WTC11 (cell line): Measurements from ENCODE around the gene SLC38A4. TPM values are rescaled to one million over a fixed set of nuclear protein-coding genes. Genes with fewer than 3 reads are reported as not detected.
A peak's percentile ranks its signal among the peaks of the same experiment; 100 is the strongest.

Experiments
- ATAC-seq: fragments of 200-7000 bp; cut with Tn5 transposase; 2 replicates; pipeline ENCODE4 v1.10.0; 2021; ENCODE audit warnings: mild to moderate bottlenecking, moderate library complexity
- CTCF ChIA-PET: fragments of 300-600 bp; sonication (Branson Sonifier 250); formaldehyde crosslinking; loops from one replicate; lab custom pipeline; 2021; ENCODE audit warnings: antibody characterized with exemption; lab: Charles Lee
- POLR2A ChIA-PET: fragments of 350-600 bp; sonication (Branson Sonifier 250); formaldehyde crosslinking; loops from one replicate; lab custom pipeline; 2021; ENCODE audit warnings: antibody characterized with exemption; lab: Charles Lee
- DNase-seq: peaks from one replicate; pipeline ENCODE4 v3.0.0; 2021; ENCODE audit warnings: low spot score
- H3K27ac Mint-ChIP-seq: 2 replicates; pipeline ENCODE4 v1.8.0; 2021; ENCODE audit warnings: mixed read lengths
- H3K27me3 Mint-ChIP-seq: 2 replicates; pipeline ENCODE4 v1.8.0; 2021; ENCODE audit warnings: low read depth, mild to moderate bottlenecking, moderate library complexity, mixed read lengths
- H3K36me3 Mint-ChIP-seq: 2 replicates; pipeline ENCODE4 v1.8.0; 2021; ENCODE audit warnings: mixed read lengths
- H3K4me1 Mint-ChIP-seq: 2 replicates; pipeline ENCODE4 v1.8.0; 2022; ENCODE audit warnings: mixed read lengths
- H3K4me3 Mint-ChIP-seq: 2 replicates; pipeline ENCODE4 v1.8.0; 2021; ENCODE audit warnings: mild to moderate bottlenecking, moderate library complexity, mixed read lengths
- H3K9me3 Mint-ChIP-seq: 2 replicates; pipeline ENCODE4 v1.8.0; 2021; ENCODE audit warnings: mixed read lengths
- GRHL2 ChIP-seq: fragments of 250-450 bp; sonication (Bioruptor Pico); IDR thresholded peaks from 2 replicates; pipeline ENCODE4 v1.8.0; 2022; ENCODE audit warnings: mild to moderate bottlenecking, moderate library complexity; ENCODE audit not compliant: insufficient replicate concordance, severe bottlenecking
- IRF2 ChIP-seq: sonication (generic); formaldehyde crosslinking; IDR thresholded peaks from 2 replicates; pipeline ENCODE4 v1.8.0; 2022; ENCODE audit warnings: low read depth, missing genetic modification reagents, borderline replicate concordance
- JAZF1 ChIP-seq: fragments of 250-450 bp; sonication (Bioruptor Pico); IDR thresholded peaks from 2 replicates; pipeline ENCODE4 v1.9.0; 2021; ENCODE audit warnings: moderate library complexity, mild to moderate bottlenecking, inconsistent platforms
- RORB ChIP-seq: fragments of 250-450 bp; sonication (Bioruptor Pico); IDR thresholded peaks from 2 replicates; pipeline ENCODE4 v1.9.0; 2021; ENCODE audit warnings: mild to moderate bottlenecking
- SMAD3 ChIP-seq: sonication (generic); formaldehyde crosslinking; IDR thresholded peaks from 2 replicates; pipeline ENCODE4 v1.8.0; 2022; ENCODE audit warnings: missing genetic modification reagents, mild to moderate bottlenecking, borderline replicate concordance
- SP1 ChIP-seq: sonication (generic); formaldehyde crosslinking; conservative IDR thresholded peaks from 2 replicates; pipeline ENCODE4 v1.8.1; 2022; ENCODE audit warnings: missing genetic modification reagents
- TCF7 ChIP-seq: sonication (generic); formaldehyde crosslinking; IDR thresholded peaks from 2 replicates; pipeline ENCODE4 v1.8.0; 2022; ENCODE audit warnings: mild to moderate bottlenecking, low read depth, missing genetic modification reagents, moderate library complexity
- TEAD1 ChIP-seq: sonication (generic); formaldehyde crosslinking; IDR thresholded peaks from 2 replicates; pipeline ENCODE4 v1.8.0; 2022; ENCODE audit warnings: mild to moderate bottlenecking, missing genetic modification reagents
- ZNF232 ChIP-seq: sonication (generic); formaldehyde crosslinking; IDR thresholded peaks from 2 replicates; pipeline ENCODE4 v1.8.0; 2022; ENCODE audit warnings: mild to moderate bottlenecking, missing genetic modification reagents
- ZNF423 ChIP-seq: fragments of 250-450 bp; sonication (Bioruptor Pico); IDR thresholded peaks from 2 replicates; pipeline ENCODE4 v2.1.2; 2022; ENCODE audit warnings: mild to moderate bottlenecking, moderate library complexity
- total RNA-seq: library from RNA; stranded (reverse); gene quantifications from 3 replicates; pipeline ENCODE4 v1.2.3, GENCODE V29; 2021
- TF ChIP-seq, protein P1 (sequence below): fragments of 250-450 bp; sonication (Bioruptor Pico); IDR thresholded peaks from 2 replicates; pipeline ENCODE4 v1.8.0; 2021; ENCODE audit warnings: mild to moderate bottlenecking
- TF ChIP-seq, protein P2 (sequence below): sonication (generic); formaldehyde crosslinking; IDR thresholded peaks from 2 replicates; pipeline ENCODE4 v1.8.0; 2023; ENCODE audit warnings: mild to moderate bottlenecking, missing genetic modification reagents
- TF ChIP-seq, protein P3 (sequence below): sonication (generic); formaldehyde crosslinking; IDR thresholded peaks from 2 replicates; pipeline ENCODE4 v1.8.1; 2023; ENCODE audit warnings: mild to moderate bottlenecking, missing genetic modification reagents, moderate library complexity
- TF ChIP-seq, protein P4 (sequence below): sonication (generic); formaldehyde crosslinking; IDR thresholded peaks from 2 replicates; pipeline ENCODE4 v1.8.0; 2022; ENCODE audit warnings: mild to moderate bottlenecking, missing genetic modification reagents
- TF ChIP-seq, protein P5 (sequence below): sonication (generic); formaldehyde crosslinking; IDR thresholded peaks from 2 replicates; pipeline ENCODE4 v1.8.1; 2022; ENCODE audit warnings: missing genetic modification reagents, borderline replicate concordance
- TF ChIP-seq, protein P6 (sequence below): fragments of 200-600 bp; IDR thresholded peaks from 2 replicates; pipeline ENCODE4 v1.8.0; 2022; ENCODE audit warnings: antibody characterized with exemption
- TF ChIP-seq, protein P7 (sequence below): fragments of 250-450 bp; sonication (Bioruptor Pico); IDR thresholded peaks from 2 replicates; pipeline ENCODE4 v1.9.0; 2021; ENCODE audit warnings: mild to moderate bottlenecking, borderline replicate concordance

Gene SLC38A4
- total RNA-seq, 1 experiment from 2014 or later, result 6.1 TPM

DNA sequence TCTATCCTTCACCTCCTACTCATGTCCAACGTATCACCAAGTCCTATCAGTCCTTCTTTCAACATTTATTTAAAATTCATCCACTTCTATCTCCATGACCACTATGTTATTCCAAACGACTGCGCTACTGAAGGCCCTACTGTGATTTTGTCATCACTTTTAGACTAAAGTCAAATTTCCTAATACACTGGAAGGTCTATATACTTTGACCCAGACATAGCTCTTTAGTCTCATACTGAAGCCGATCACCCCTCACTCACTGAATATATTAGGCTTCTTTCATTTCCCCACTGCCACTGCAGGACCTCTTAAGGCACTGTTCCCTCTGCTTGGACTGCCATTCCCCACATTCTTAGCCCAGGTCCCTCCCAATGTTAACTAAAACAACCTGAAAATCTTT is 25.6 kb downstream of the SLC38A4 start:
- Mint-ChIP-seq H3K4me1 (no peaks in the 10 kb centered on the region), H3K27ac (no peak overlapping the region), H3K36me3 (no peaks in the 10 kb centered on the region), H3K4me3 (no peak overlapping the region), H3K27me3 (no peaks in the 10 kb centered on the region), H3K9me3 (peaks cover 15% of the 10 kb centered on the region; the same call in 1 of the 2 replicates)
- DNase-seq (no peak), ATAC-seq (0 out of 2 replicates have a peak, but pooled peaks have one; percentile 26)
- ChIA-PET POLR2A (no interaction called here), CTCF (no interaction called here)
- TF ChIP-seq, protein P1, sequence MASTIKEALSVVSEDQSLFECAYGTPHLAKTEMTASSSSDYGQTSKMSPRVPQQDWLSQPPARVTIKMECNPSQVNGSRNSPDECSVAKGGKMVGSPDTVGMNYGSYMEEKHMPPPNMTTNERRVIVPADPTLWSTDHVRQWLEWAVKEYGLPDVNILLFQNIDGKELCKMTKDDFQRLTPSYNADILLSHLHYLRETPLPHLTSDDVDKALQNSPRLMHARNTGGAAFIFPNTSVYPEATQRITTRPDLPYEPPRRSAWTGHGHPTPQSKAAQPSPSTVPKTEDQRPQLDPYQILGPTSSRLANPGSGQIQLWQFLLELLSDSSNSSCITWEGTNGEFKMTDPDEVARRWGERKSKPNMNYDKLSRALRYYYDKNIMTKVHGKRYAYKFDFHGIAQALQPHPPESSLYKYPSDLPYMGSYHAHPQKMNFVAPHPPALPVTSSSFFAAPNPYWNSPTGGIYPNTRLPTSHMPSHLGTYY (CRISPR knock-in tag), result no peak
- TF ChIP-seq, protein P2, sequence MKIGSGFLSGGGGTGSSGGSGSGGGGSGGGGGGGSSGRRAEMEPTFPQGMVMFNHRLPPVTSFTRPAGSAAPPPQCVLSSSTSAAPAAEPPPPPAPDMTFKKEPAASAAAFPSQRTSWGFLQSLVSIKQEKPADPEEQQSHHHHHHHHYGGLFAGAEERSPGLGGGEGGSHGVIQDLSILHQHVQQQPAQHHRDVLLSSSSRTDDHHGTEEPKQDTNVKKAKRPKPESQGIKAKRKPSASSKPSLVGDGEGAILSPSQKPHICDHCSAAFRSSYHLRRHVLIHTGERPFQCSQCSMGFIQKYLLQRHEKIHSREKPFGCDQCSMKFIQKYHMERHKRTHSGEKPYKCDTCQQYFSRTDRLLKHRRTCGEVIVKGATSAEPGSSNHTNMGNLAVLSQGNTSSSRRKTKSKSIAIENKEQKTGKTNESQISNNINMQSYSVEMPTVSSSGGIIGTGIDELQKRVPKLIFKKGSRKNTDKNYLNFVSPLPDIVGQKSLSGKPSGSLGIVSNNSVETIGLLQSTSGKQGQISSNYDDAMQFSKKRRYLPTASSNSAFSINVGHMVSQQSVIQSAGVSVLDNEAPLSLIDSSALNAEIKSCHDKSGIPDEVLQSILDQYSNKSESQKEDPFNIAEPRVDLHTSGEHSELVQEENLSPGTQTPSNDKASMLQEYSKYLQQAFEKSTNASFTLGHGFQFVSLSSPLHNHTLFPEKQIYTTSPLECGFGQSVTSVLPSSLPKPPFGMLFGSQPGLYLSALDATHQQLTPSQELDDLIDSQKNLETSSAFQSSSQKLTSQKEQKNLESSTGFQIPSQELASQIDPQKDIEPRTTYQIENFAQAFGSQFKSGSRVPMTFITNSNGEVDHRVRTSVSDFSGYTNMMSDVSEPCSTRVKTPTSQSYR (CRISPR knock-in tag), result no peak
- TF ChIP-seq, protein P3, sequence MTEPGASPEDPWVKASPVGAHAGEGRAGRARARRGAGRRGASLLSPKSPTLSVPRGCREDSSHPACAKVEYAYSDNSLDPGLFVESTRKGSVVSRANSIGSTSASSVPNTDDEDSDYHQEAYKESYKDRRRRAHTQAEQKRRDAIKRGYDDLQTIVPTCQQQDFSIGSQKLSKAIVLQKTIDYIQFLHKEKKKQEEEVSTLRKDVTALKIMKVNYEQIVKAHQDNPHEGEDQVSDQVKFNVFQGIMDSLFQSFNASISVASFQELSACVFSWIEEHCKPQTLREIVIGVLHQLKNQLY, result no peak
- TF ChIP-seq IRF2 (CRISPR knock-in tag) (no peak), TEAD1 (CRISPR knock-in tag) (no peak), GRHL2 (CRISPR knock-in tag) (no peak)
- TF ChIP-seq, protein P4, sequence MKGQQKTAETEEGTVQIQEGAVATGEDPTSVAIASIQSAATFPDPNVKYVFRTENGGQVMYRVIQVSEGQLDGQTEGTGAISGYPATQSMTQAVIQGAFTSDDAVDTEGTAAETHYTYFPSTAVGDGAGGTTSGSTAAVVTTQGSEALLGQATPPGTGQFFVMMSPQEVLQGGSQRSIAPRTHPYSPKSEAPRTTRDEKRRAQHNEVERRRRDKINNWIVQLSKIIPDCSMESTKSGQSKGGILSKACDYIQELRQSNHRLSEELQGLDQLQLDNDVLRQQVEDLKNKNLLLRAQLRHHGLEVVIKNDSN, result no peak

DNA sequence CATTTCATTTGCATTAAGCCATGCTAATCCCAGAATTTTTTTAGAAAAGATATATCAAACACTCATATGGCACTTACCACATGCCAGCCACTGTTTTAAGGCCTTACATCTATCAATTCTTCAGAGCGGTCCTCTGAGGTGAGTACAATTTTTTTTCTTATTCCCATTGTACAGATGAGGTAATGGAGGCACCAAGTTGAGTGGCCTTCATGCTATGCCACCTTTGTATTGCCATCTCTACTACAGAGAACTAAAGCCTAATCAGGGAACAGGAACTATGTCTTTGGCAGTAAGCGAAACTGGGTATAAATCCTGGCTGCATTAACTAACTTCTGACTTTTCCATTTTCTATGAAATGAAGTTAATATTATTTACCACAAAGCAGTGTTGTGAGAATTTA is 27.1 kb downstream of the SLC38A4 start:
- Mint-ChIP-seq H3K27ac (no peak overlapping the region), H3K27me3 (no peaks in the 10 kb centered on the region), H3K36me3 (peaks cover 2% of the 10 kb centered on the region; the same call in 1 of the 2 replicates), H3K4me3 (no peak overlapping the region), H3K4me1 (no peaks in the 10 kb centered on the region), H3K9me3 (peaks cover 24% of the 10 kb centered on the region)
- ChIA-PET POLR2A (no interaction called here), CTCF (no interaction called here)
- DNase-seq, result no peak
- TF ChIP-seq SP1, result no peak
- no peak for TF ChIP-seq TCF7 (CRISPR knock-in tag)
- no peak for ATAC-seq

DNA sequence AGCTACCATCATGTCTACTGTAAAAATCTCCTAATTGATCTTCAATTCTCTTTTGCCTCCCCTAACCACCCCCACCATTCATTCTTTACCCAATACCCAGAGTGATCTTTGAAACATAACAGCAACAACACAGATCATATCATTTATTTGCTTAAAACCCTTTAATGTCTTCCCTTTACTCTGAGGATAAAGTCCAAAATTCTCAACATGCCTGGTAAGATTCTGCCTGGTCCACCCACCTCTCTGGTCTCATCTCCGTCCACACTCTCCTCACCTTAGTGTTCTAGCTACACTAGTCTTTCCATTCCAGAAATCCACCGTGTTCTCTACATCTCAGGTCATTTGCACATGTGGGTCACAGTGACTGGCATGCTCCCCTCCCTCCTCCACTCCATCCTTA is 27.7 kb downstream of the SLC38A4 start:
- DNase-seq (no peak), ATAC-seq (no peak)
- no peaks in the 10 kb centered on the region for H3K4me1 Mint-ChIP-seq
- ChIA-PET POLR2A (no interaction called here), CTCF (no interaction called here)
- H3K4me3 Mint-ChIP-seq, result no peak overlapping the region
- no peaks in the 10 kb centered on the region for H3K27me3 Mint-ChIP-seq
- peaks cover 2% of the 10 kb centered on the region; the same call in 1 of the 2 replicates for H3K36me3 Mint-ChIP-seq
- no peak overlapping the region for H3K27ac Mint-ChIP-seq
- peaks cover 24% of the 10 kb centered on the region for H3K9me3 Mint-ChIP-seq
- TF ChIP-seq, protein P5, sequence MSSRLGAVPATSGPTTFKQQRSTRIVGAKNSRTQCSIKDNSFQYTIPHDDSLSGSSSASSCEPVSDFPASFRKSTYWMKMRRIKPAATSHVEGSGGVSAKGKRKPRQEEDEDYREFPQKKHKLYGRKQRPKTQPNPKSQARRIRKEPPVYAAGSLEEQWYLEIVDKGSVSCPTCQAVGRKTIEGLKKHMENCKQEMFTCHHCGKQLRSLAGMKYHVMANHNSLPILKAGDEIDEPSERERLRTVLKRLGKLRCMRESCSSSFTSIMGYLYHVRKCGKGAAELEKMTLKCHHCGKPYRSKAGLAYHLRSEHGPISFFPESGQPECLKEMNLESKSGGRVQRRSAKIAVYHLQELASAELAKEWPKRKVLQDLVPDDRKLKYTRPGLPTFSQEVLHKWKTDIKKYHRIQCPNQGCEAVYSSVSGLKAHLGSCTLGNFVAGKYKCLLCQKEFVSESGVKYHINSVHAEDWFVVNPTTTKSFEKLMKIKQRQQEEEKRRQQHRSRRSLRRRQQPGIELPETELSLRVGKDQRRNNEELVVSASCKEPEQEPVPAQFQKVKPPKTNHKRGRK (CRISPR knock-in tag), result no peak
- TF ChIP-seq, protein P1 (CRISPR knock-in tag), result no peak
- TF ChIP-seq ZNF232 (CRISPR knock-in tag) (no peak), ZNF423 (CRISPR knock-in tag) (no peak), RORB (CRISPR knock-in tag) (no peak), SMAD3 (CRISPR knock-in tag) (no peak), JAZF1 (CRISPR knock-in tag) (no peak), TCF7 (CRISPR knock-in tag) (no peak), IRF2 (CRISPR knock-in tag) (no peak)
- TF ChIP-seq, protein P6, sequence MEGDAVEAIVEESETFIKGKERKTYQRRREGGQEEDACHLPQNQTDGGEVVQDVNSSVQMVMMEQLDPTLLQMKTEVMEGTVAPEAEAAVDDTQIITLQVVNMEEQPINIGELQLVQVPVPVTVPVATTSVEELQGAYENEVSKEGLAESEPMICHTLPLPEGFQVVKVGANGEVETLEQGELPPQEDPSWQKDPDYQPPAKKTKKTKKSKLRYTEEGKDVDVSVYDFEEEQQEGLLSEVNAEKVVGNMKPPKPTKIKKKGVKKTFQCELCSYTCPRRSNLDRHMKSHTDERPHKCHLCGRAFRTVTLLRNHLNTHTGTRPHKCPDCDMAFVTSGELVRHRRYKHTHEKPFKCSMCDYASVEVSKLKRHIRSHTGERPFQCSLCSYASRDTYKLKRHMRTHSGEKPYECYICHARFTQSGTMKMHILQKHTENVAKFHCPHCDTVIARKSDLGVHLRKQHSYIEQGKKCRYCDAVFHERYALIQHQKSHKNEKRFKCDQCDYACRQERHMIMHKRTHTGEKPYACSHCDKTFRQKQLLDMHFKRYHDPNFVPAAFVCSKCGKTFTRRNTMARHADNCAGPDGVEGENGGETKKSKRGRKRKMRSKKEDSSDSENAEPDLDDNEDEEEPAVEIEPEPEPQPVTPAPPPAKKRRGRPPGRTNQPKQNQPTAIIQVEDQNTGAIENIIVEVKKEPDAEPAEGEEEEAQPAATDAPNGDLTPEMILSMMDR, result no peak
- TF ChIP-seq, protein P7, sequence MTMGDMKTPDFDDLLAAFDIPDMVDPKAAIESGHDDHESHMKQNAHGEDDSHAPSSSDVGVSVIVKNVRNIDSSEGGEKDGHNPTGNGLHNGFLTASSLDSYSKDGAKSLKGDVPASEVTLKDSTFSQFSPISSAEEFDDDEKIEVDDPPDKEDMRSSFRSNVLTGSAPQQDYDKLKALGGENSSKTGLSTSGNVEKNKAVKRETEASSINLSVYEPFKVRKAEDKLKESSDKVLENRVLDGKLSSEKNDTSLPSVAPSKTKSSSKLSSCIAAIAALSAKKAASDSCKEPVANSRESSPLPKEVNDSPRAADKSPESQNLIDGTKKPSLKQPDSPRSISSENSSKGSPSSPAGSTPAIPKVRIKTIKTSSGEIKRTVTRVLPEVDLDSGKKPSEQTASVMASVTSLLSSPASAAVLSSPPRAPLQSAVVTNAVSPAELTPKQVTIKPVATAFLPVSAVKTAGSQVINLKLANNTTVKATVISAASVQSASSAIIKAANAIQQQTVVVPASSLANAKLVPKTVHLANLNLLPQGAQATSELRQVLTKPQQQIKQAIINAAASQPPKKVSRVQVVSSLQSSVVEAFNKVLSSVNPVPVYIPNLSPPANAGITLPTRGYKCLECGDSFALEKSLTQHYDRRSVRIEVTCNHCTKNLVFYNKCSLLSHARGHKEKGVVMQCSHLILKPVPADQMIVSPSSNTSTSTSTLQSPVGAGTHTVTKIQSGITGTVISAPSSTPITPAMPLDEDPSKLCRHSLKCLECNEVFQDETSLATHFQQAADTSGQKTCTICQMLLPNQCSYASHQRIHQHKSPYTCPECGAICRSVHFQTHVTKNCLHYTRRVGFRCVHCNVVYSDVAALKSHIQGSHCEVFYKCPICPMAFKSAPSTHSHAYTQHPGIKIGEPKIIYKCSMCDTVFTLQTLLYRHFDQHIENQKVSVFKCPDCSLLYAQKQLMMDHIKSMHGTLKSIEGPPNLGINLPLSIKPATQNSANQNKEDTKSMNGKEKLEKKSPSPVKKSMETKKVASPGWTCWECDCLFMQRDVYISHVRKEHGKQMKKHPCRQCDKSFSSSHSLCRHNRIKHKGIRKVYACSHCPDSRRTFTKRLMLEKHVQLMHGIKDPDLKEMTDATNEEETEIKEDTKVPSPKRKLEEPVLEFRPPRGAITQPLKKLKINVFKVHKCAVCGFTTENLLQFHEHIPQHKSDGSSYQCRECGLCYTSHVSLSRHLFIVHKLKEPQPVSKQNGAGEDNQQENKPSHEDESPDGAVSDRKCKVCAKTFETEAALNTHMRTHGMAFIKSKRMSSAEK (CRISPR knock-in tag), result no peak
